ENCODE measurements around the gene CLNK. TPM values are rescaled to one million over a fixed set of nuclear protein-coding genes. Genes with fewer than 3 reads are reported as not detected.

Gene CLNK
- total RNA-seq, 1 experiment from 2014 or later: not detected

- no peak for TF ChIP-seq JUND (IDR thresholded peaks at IDR 0.05)
These were observed 59.4 kb downstream of the CLNK start (continued) for GRCh38 chr4:10625131-10625530.

GRCh38 chr4:10623862-10624261 lies 60.7 kb downstream of the CLNK start:
- H4K20me1 ChIP-seq (ENCODE audit: insufficient read depth): no peaks in the 10 kb centered on the region
- peaks cover 3 to 7% of the 10 kb centered on the region in 2 experiments; a peak in 3 of 4 replicates for H3K4me1 ChIP-seq (ENCODE audit: control insufficient read depth in 1 of 2, insufficient read depth in 2 of 2, low read length in 2 of 2)
- H3K9ac ChIP-seq (ENCODE audit: low read length): no peak overlapping the region
- intact Hi-C loops (cut with micrococcal nuclease): no loop called here
- ATAC-seq (no peak), DNase-seq (ENCODE audit: low read depth, low spot score) (no peak)
- no peak overlapping the region for H3K4me3 ChIP-seq (replicated peaks in 1 of 2; ENCODE audit: low read depth in 1 of 2, low read length in 2 of 2)
- POLR2A ChIA-PET: no interaction called here
- no peaks in the 10 kb centered on the region for H3K9me2 ChIP-seq (ENCODE audit: insufficient read depth)
- H3K79me2 ChIP-seq (ENCODE audit: insufficient read depth, low read length): no peaks in the 10 kb centered on the region
- H3K27ac ChIP-seq (ENCODE audit: low read depth, low read length): no peak overlapping the region
- RAD21 ChIA-PET (ENCODE audit: low non-redundant PET in 1 of 2, low total read pairs in 2 of 2, uncharacterized antibody in 2 of 2, unreplicated experiment in 2 of 2): no interaction called here
- no peaks in the 10 kb centered on the region for H3K9me3 ChIP-seq (ENCODE audit: control insufficient read depth in 1 of 2, insufficient read depth in 1 of 2, low read depth in 1 of 2, low read length in 2 of 2)
- TF ChIP-seq EZH2phosphoT487 (IDR thresholded peaks at IDR 0.05; ENCODE audit: borderline replicate concordance): no peak
- TF ChIP-seq SP1 (IDR thresholded peaks at IDR 0.05; ENCODE audit: low read depth): no peak
- no peak for TF ChIP-seq YY1 (IDR thresholded peaks at IDR 0.05; ENCODE audit: extremely low read depth, insufficient replicate concordance, low read depth, low read length)
- no peak for TF ChIP-seq EZH2 (IDR thresholded peaks at IDR 0.05)
- no peak for TF ChIP-seq JUND (IDR thresholded peaks at IDR 0.05)
- no peak for TF ChIP-seq ZNF274 (IDR thresholded peaks at IDR 0.05; ENCODE audit: low read depth, low read length)
- TF ChIP-seq MAX (IDR thresholded peaks at IDR 0.05): no peak
- TF ChIP-seq SIN3A (IDR thresholded peaks at IDR 0.05; ENCODE audit: low read depth): no peak
- TF ChIP-seq RAD21 (IDR thresholded peaks at IDR 0.05; ENCODE audit: low read depth): no peak
- no peak for TF ChIP-seq CEBPB (IDR thresholded peaks at IDR 0.05; ENCODE audit: low read depth)
- no peak for TF ChIP-seq ZFX (IDR thresholded peaks at IDR 0.05)
- TF ChIP-seq ATF3 (IDR thresholded peaks at IDR 0.05): no peak
- no peak for TF ChIP-seq SRF (IDR thresholded peaks at IDR 0.05; ENCODE audit: low read depth)
- no peak for TF ChIP-seq EGR1 (IDR thresholded peaks at IDR 0.05; ENCODE audit: low read depth)
- no peak for TF ChIP-seq ELF1 (IDR thresholded peaks at IDR 0.05; ENCODE audit: borderline replicate concordance, low read depth)
- no TSS peak for BruUV-seq (replicated peaks)
- no peak overlapping the region for H3K4me2 ChIP-seq (ENCODE audit: low read length)
- CTCF ChIA-PET: no interaction called here
- no peaks in the 10 kb centered on the region for H3K36me3 ChIP-seq (ENCODE audit: control insufficient read depth in 1 of 2, insufficient read depth in 2 of 2, low read length in 2 of 2)
- H3K27me3 ChIP-seq (ENCODE audit: insufficient read depth, low read length): peaks cover 5% of the 10 kb centered on the region; the same call in 1 of the 2 replicates
- H2AFZ ChIP-seq (ENCODE audit: low read depth, low read length, poor library complexity, severe bottlenecking): no peak overlapping the region

Measured in HCT116 (cell line).